Common myeloid progenitor, CD34-positive (primary cell): ENCODE data around the gene OR2F1.

ENCODE experiments used
- CTCF ChIA-PET: fragments of 350-600 bp; sonication (Branson Sonifier 250); formaldehyde crosslinking; loops from one replicate; lab custom pipeline; 2021; ENCODE audit warnings: antibody characterized with exemption; lab: Charles Lee
- POLR2A ChIA-PET: fragments of 350-600 bp; sonication (Branson Sonifier 250); formaldehyde crosslinking; loops from one replicate; lab custom pipeline; 2021; ENCODE audit warnings: antibody characterized with exemption; lab: Charles Lee
- DNase-seq, 3 donors: peaks; one replicate each; pipeline versions ENCODE4 v3.0.0 to v3.0.0-alpha.2; 2013
- H3K27ac ChIP-seq, 2 experiments: 1 replicate in 1 of 2; 2 replicates in 1 of 2; pipeline ENCODE4 v1.7.0; 2013; ENCODE audit warnings: inconsistent platforms in 2 of 2, low read length in 2 of 2, mild to moderate bottlenecking in 2 of 2, low read depth in 1 of 2, moderate library complexity in 1 of 2; ENCODE audit not compliant: severe bottlenecking in 2 of 2, insufficient read depth in 1 of 2, poor library complexity in 1 of 2
- H3K27me3 ChIP-seq, 5 experiments: replicated peaks in 2 of 5; 1 replicate in 3 of 5; 2 replicates in 2 of 5; pipeline versions ENCODE4 v1.6.1 to v1.7.0; 2013; ENCODE audit warnings: low read length in 4 of 5, mild to moderate bottlenecking in 2 of 5, moderate library complexity in 2 of 5, inconsistent platforms in 1 of 5; ENCODE audit not compliant: insufficient read depth in 5 of 5, control insufficient read depth in 4 of 5
- H3K36me3 ChIP-seq, 4 experiments: 1 replicate in 2 of 4; 2 replicates in 2 of 4; pipeline versions ENCODE4 v1.6.1 to v1.7.0; 2013; ENCODE audit warnings: low read length in 3 of 4, control low read depth in 1 of 4, mild to moderate bottlenecking in 1 of 4; ENCODE audit not compliant: control insufficient read depth in 4 of 4, insufficient read depth in 4 of 4
- H3K4me1 ChIP-seq, 4 experiments: 1 replicate in 3 of 4; 2 replicates in 1 of 4; pipeline versions ENCODE4 v1.6.1 to v1.7.1; 2013; ENCODE audit warnings: low read length in 3 of 4, mild to moderate bottlenecking in 3 of 4, control low read depth in 1 of 4, inconsistent platforms in 1 of 4, moderate library complexity in 1 of 4; ENCODE audit not compliant: control insufficient read depth in 4 of 4, insufficient read depth in 4 of 4; ENCODE audit errors: control extremely low read depth in 1 of 4
- H3K4me3 ChIP-seq, 7 experiments: 1 replicate in 4 of 7; 2 replicates in 3 of 7; pipeline versions ENCODE4 v1.5.1 to v1.7.0; 2013; ENCODE audit warnings: mild to moderate bottlenecking in 7 of 7, low read length in 6 of 7, moderate library complexity in 6 of 7, inconsistent platforms in 2 of 7, low read depth in 2 of 7, control low read depth in 1 of 7; ENCODE audit not compliant: insufficient read depth in 4 of 7, control insufficient read depth in 1 of 7; ENCODE audit errors: extremely low read depth in 1 of 7
- H3K9me3 ChIP-seq, 5 experiments: 1 replicate in 4 of 5; 2 replicates in 1 of 5; pipeline versions ENCODE4 v1.6.1 to v1.7.1; 2013; ENCODE audit warnings: low read length in 4 of 5, mild to moderate bottlenecking in 2 of 5, inconsistent platforms in 1 of 5, low read depth in 1 of 5, moderate library complexity in 1 of 5; ENCODE audit not compliant: control insufficient read depth in 4 of 5, insufficient read depth in 2 of 5; ENCODE audit errors: control extremely low read depth in 1 of 5
- WGBS: methylation state at CpG from one replicate; pipeline ENCODE4 v1.1.5; 2013; ENCODE audit not compliant: insufficient coverage; 5-methylcytosine and 5-hydroxymethylcytosine counted together

Gene OR2F1

DNA sequence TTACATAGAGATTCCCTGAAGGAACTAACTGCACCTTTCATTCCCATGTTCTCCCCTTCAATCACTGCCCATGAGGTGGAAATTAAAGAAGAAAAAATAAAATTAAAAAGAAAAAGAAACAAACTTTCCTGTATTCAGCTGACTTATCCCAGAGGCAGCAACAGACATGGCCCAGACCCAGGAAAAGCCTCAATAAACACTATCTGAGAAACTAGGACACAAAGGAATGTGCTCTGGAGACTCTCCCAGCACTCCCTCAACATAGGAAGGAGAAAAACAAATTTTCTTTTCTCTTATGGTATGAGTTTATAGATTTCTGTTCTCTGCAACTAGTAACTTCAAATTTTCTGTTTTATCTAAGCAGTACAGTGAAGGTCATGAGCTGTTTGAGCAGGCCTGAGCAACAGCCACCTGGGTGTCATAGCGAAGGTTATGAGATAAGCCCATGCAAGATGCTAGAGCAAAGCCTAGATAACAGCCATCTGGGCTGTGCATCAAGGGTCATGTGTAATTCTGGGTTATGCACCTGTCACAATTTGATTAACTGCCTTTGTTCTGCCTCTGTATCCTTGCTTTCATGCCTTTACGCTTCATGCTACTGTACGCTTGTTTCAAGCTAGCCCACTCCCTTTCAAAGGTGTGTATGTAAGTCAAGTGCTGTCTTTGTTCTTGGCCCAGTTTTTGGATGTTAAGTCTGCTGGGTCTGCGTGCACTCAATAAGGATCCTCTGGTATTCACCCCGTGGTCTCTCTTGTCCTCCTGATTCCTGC, 34.5 kb downstream of the OR2F1 start:
- Histone ChIP-seq H3K27me3 (no peaks in the 10 kb centered on the region), H3K4me1 (no peaks in the 10 kb centered on the region), H3K36me3 (no peaks in the 10 kb centered on the region), H3K27ac (no peak overlapping the region), H3K4me3 (no peak overlapping the region), H3K9me3 (peaks cover 0 to 10% (median 2%) of the 10 kb centered on the region in 5 experiments)
- no peak for DNase-seq
- ChIA-PET POLR2A (no interaction called here), CTCF (no interaction called here)
- WGBS: 97% methylated on average over 5 of the region's 5 CpGs

DNA sequence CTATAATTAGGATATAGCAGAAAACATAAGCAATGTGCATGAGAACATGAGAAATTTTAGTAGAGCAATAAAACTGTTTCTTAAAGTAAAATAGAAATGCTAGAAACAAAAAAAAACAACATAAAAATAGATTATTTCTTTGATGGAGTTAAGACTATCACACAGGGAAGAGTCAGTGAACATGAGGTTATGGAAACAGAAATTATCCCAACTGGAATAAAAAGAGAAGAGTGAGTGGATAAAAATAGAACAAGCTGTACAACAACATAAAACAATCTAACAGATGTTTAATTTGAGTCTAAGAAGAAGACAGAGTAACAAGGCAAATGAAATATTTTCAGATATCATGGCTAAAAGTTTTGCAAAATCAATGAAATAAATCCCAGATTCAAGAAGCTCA, 38.0 kb downstream of the OR2F1 start:
- ChIA-PET CTCF (interaction anchor here (0.9 kb wide), 1 partner anchor 8 kb away, joined by 3 read pairs; no protein-coding TSS in a partner anchor), POLR2A (no interaction called here)
- no peak for DNase-seq
- no peaks in the 10 kb centered on the region for H3K4me1 ChIP-seq
- peaks cover 0 to 10% (median 2%) of the 10 kb centered on the region in 5 experiments for H3K9me3 ChIP-seq
- H3K27ac ChIP-seq: no peak overlapping the region
- H3K36me3 ChIP-seq: no peaks in the 10 kb centered on the region
- H3K4me3 ChIP-seq: no peak overlapping the region
- H3K27me3 ChIP-seq: no peaks in the 10 kb centered on the region

DNA sequence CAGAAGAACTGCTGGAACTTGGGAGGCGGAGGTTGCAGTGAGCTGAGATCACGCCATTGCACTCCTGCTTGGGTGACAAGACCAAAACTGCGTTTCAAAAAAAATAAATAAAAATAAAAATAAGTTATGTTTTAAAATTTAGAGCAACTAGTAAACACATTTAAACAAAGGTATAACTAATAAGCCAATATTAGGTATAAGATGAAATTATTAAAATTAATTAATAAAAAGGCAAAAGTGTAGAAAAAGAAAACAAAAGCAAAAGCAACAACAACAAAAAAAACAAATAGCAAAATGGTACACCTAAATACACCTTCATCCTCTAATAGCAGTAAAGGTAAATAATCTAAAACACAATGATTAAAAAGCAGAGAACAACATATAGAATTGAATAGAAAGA, 39.3 kb downstream of the OR2F1 start:
- ChIA-PET CTCF (no interaction called here), POLR2A (no interaction called here)
- Histone ChIP-seq H3K4me1 (no peaks in the 10 kb centered on the region), H3K27me3 (no peaks in the 10 kb centered on the region), H3K36me3 (no peaks in the 10 kb centered on the region), H3K9me3 (peaks cover 0 to 9% (median 2%) of the 10 kb centered on the region in 5 experiments), H3K4me3 (no peak overlapping the region), H3K27ac (no peak overlapping the region)
- no peak for DNase-seq
- no CpG with 5 or more reads among the region's 3 CpGs for WGBS

DNA sequence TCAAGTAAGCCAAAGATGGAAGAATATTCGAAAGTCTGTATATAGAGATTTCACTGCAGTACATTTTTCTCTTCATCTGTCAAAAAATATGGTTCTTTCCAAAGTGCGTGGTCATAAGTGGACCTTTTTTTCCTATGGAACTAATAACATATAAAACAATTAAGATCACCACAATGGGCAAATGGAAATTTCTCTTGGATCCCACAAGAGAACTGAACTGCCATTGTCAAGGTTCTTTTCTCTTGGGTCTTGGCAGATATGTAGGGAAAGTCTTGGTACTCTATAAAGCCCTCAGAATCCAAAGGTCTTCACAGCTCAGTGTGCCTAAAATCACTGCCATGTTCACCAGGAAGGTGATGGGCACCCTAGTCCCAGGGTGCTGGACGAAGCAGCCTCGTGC, 45.4 kb downstream of the OR2F1 start, which contains the start of gene OR6B1:
OR6B1 (plus strand) TSS at position 301 of the 400 bp plus-strand sequence. CDS start 3,677 bp downstream, outside the sequence.
- Histone ChIP-seq H3K36me3 (no peaks in the 10 kb centered on the region), H3K27ac (no peak within 1 kb of the TSS), H3K9me3 (no peaks in the 10 kb centered on the region), H3K4me1 (no peaks in the 10 kb centered on the region), H3K27me3 (no peaks in the 10 kb centered on the region), H3K4me3 (no peak within 1 kb of the TSS)
- 96% methylated on average over 4 of the region's 4 CpGs for WGBS
- DNase-seq: no peak
- CTCF ChIA-PET: no interaction called here
- POLR2A ChIA-PET: no interaction called here

DNA sequence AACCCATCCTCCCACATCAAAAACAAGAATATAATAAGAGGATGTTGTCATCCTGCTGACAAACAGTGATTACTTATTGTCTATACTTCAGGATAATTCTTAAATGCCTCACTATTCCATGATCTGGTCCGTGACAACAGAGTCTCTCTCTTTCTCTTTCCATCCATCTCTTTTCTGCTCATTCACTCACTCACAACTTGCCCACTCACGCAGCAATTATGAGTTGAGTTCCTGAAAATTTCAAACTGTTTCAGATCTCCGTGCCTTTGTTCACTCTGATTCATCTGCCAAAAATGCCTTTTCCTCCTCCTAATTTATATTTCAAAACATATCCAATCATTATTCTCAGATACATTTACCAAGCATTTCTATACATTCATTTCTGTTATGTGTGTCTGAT, 46.9 kb downstream of the OR2F1 start:
- POLR2A ChIA-PET: no interaction called here

DNA sequence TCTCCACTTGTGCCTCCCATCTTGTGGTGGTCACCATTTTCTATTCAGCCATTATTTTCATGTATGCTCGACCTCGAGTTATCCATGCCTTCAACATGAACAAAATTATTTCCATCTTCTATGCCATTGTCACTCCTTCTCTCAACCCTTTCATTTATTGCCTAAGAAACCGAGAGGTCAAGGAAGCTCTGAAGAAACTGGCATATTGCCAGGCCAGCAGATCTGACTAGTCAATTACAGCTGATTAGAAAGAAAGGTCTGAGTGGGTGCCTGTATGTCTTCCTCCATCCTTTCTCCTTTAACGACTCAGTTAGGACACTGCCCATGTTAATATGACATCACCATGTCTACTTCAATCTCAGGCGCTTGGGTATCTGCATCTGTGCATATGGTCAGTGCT, 50.1 kb downstream of the OR2F1 start:
- Histone ChIP-seq H3K4me3 (no peak overlapping the region), H3K4me1 (no peaks in the 10 kb centered on the region), H3K27me3 (no peaks in the 10 kb centered on the region), H3K9me3 (peaks cover 0 to 10% (median 8%) of the 10 kb centered on the region in 5 experiments), H3K27ac (no peak overlapping the region), H3K36me3 (no peaks in the 10 kb centered on the region)
- CTCF ChIA-PET: no interaction called here
- no peak for DNase-seq
- WGBS: 95% methylated on average over 5 of the region's 5 CpGs
- POLR2A ChIA-PET: no interaction called here

More for the DNA sequence above, 46.9 kb downstream of the OR2F1 start:
- H3K4me1 ChIP-seq: no peaks in the 10 kb centered on the region
- WGBS: 92% methylated on average over 3 of the region's 3 CpGs
- H3K27me3 ChIP-seq: no peaks in the 10 kb centered on the region
- H3K4me3 ChIP-seq: no peak overlapping the region
- no peak for DNase-seq
- no peaks in the 10 kb centered on the region for H3K36me3 ChIP-seq
- CTCF ChIA-PET: no interaction called here
- H3K9me3 ChIP-seq: no peaks in the 10 kb centered on the region
- no peak overlapping the region for H3K27ac ChIP-seq

DNA sequence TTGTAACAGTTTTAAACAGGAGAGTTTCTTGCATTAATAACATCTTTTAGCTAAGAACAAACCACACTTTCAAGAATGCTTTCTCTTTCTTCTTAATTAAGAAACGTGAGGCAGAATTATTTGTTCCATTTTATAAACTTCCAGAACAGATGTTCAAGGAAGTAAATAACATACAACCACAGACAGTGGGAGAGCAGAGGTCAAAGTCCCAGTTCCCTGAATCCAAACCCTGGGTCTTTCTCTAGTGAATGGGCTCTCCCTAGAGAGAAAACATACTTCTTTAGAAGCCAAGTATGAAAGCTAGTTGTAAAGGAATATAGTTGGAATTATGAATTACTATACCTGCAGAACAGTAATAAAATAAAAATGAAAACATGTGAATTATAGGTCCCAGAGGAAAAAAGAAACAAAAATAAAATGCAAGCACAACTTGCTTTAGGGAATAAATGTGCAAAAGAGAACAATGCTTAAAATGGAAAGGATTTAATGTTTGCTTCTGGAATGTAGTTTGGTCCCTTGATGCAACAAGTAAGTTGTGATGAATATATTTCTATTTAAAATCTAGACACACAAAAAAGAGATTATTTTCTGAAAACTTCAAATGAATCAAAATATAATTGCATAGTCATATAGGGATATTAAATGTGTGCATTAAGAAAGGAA, 51.5 kb downstream of the OR2F1 start:
- Histone ChIP-seq H3K27ac (no peak overlapping the region), H3K27me3 (no peaks in the 10 kb centered on the region), H3K36me3 (no peaks in the 10 kb centered on the region), H3K4me3 (no peak overlapping the region), H3K4me1 (no peaks in the 10 kb centered on the region), H3K9me3 (peaks cover 0 to 15% (median 11%) of the 10 kb centered on the region in 5 experiments)
- ChIA-PET CTCF (no interaction called here), POLR2A (no interaction called here)
- WGBS: no CpG with 5 or more reads among the region's 1 CpG
- no peak for DNase-seq
